ENCODE results near the gene DGKB.

DGKB gene

GRCh38 chr7:14745076-14745475, 157.5 kb downstream of the DGKB start:
- TF ChIP-seq GATA3 (IDR thresholded peaks at IDR 0.05; ENCODE audit: low read depth, low read length): no peak
- TF ChIP-seq GATA2 (IDR thresholded peaks at IDR 0.05; ENCODE audit: low read depth, low read length): no peak

GRCh38 chr7:14740606-14741005, 161.9 kb downstream of the DGKB start:
- TF ChIP-seq GATA3 (IDR thresholded peaks at IDR 0.05; ENCODE audit: low read depth, low read length): no peak
- no peak for TF ChIP-seq GATA2 (IDR thresholded peaks at IDR 0.05; ENCODE audit: low read depth, low read length)

DNA sequence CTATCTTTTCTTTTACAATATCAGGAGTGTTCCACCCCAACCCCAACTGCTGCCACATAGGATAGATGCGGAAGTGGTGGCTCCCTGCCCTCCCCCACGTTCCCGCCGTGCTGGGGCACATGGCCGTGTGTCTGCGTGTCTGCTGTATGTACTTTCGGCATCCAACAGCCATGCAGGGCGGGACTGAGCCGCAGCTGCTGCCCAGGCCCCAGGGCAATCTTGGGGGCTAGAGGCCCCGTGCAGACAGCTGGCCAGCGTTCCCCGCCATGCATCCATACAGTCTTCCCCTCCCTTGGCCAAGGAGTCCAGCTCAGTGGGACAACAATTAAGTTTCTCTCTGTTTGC, 162.7 kb downstream of the DGKB start:
- no peak for TF ChIP-seq GATA2 (IDR thresholded peaks at IDR 0.05; ENCODE audit: low read depth, low read length)

GRCh38 chr7:14739168-14739840, 163.2 kb downstream of the DGKB start:
- no peak for TF ChIP-seq GATA3 (IDR thresholded peaks at IDR 0.05; ENCODE audit: low read depth, low read length)
- TF ChIP-seq GATA2 (IDR thresholded peaks at IDR 0.05; ENCODE audit: low read depth, low read length): no peak

GRCh38 chr7:14738086-14738485, 164.5 kb downstream of the DGKB start:
- TF ChIP-seq GATA2 (IDR thresholded peaks at IDR 0.05; ENCODE audit: low read depth, low read length): no peak
- no peak for TF ChIP-seq GATA3 (IDR thresholded peaks at IDR 0.05; ENCODE audit: low read depth, low read length)

DNA sequence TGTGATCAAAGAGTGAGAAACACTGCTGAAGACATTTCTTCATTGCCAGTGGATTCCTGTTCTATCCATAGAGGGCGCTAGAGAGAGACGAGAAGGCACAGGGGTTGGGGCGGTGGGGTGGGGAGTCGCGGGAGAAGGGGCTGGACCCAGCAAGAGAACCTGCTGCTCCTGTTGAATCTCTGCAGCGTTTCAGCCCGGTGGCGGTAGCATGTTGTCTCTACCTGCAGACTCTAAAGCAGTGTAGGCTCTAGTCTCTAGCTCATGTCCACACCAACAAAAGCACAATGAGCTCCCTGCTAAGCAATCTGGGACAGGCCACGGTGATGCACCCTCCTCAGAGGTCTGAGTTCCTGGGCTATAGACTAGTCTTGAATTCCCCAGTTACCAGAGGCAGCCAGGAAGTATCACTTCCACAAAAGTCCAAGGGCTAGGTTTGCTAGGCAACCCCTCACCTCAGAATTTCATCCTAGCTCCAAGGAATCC, 167.7 kb downstream of the DGKB start:
- TF ChIP-seq GATA3 (IDR thresholded peaks at IDR 0.05; ENCODE audit: low read depth, low read length): no peak
- no peak for TF ChIP-seq GATA2 (IDR thresholded peaks at IDR 0.05; ENCODE audit: low read depth, low read length)

DNA sequence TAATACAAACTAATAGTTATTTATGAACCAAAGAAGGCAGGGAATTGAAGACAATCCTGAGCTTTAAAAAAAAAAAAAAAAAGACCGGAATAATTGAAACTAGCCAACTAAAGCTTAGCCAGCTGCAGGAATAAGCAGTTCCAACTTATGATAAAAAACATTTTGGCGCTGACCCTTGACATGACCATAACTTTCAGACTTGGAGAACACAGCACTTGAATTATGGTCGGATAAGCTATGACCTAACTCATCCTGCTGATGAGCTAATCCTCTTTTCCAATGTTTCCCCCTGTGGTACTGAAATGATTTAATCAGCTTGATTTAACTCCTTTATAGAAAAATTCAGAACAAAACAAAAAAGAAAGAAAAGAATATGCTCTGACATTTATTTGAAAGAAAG, 181.8 kb downstream of the DGKB start:
- TF ChIP-seq GATA3 (IDR thresholded peaks at IDR 0.05; ENCODE audit: low read depth, low read length) (no peak), GATA2 (IDR thresholded peaks at IDR 0.05; ENCODE audit: low read depth, low read length) (no peak)

GRCh38 chr7:14717816-14718215, 184.7 kb downstream of the DGKB start:
- no peak; the same call in 1 of the 2 replicates for TF ChIP-seq GATA2 (IDR thresholded peaks at IDR 0.05; ENCODE audit: low read depth, low read length)
- no peak for TF ChIP-seq GATA3 (IDR thresholded peaks at IDR 0.05; ENCODE audit: low read depth, low read length)

GRCh38 chr7:14717169-14717568, 185.4 kb downstream of the DGKB start:
- TF ChIP-seq GATA3 (IDR thresholded peaks at IDR 0.05; ENCODE audit: low read depth, low read length) (no peak), GATA2 (IDR thresholded peaks at IDR 0.05; ENCODE audit: low read depth, low read length) (no peak)

GRCh38 chr7:14714161-14714728, 188.3 kb downstream of the DGKB start:
- TF ChIP-seq GATA2 (IDR thresholded peaks at IDR 0.05; ENCODE audit: low read depth, low read length) (no peak), GATA3 (IDR thresholded peaks at IDR 0.05; ENCODE audit: low read depth, low read length) (no peak)

DNA sequence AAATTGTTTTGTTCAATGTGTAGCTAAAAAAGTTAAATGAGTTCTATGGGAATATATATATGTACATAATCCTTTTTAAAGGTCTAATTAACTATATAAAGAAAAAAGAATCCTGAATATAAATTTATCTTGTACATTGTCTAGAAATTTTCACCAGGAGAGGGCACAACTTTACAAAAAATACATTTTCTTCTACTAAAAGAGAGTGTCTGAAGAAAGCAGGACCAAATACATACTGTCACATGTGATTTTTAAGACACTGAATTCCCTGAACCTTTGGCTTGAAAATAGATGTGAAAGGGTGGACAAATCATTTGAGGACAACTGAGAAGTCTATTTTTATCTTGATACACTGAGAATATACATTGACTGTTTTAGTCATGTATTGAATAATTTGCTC, 204.3 kb downstream of the DGKB start:
- TF ChIP-seq GATA3 (IDR thresholded peaks at IDR 0.05; ENCODE audit: low read depth, low read length) (no peak), GATA2 (IDR thresholded peaks at IDR 0.05; ENCODE audit: low read depth, low read length) (no peak)

DNA sequence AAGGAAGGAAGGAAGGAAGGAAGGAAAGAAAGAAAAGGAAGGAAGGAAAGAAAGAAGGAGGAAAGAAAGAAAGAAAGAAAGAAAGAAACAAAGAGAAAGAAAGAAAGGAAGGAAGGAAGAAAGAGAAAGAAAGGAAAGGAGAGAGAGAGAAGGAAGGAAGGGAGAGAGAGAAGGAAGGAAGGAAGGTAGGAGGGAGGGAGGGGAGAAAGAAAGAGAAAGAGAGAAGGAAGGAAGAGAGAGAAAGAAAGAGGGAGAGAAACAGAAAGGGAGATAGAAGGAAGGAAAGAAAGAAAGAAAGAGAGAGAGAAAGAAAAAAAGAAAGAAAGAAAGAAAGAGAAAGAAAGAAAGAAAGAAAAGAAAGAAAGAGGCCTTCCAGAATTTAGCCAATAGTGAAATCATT, 204.9 kb downstream of the DGKB start:
- TF ChIP-seq GATA2 (IDR thresholded peaks at IDR 0.05; ENCODE audit: low read depth, low read length): no peak
- no peak for TF ChIP-seq GATA3 (IDR thresholded peaks at IDR 0.05; ENCODE audit: low read depth, low read length)

GRCh38 chr7:14691597-14692203, 210.9 kb downstream of the DGKB start:
- no peak for TF ChIP-seq GATA3 (IDR thresholded peaks at IDR 0.05; ENCODE audit: low read depth, low read length)
- TF ChIP-seq GATA2 (IDR thresholded peaks at IDR 0.05; ENCODE audit: low read depth, low read length): no peak

- TF ChIP-seq GATA2 (IDR thresholded peaks at IDR 0.05; ENCODE audit: low read depth, low read length) (no peak), GATA3 (IDR thresholded peaks at IDR 0.05; ENCODE audit: low read depth, low read length) (no peak)
Measured at GRCh38 chr7:14691034-14691433, 211.5 kb downstream of the DGKB start.

GRCh38 chr7:14690486-14690885, 212.1 kb downstream of the DGKB start:
- no peak for TF ChIP-seq GATA3 (IDR thresholded peaks at IDR 0.05; ENCODE audit: low read depth, low read length)
- TF ChIP-seq GATA2 (IDR thresholded peaks at IDR 0.05; ENCODE audit: low read depth, low read length): no peak
